Inflammatory macrophage (primary cell): ENCODE results near the gene OR10D3.

Source experiments
- DNase-seq, 2 donors: peaks; one replicate each; pipeline ENCODE4 v3.0.0-alpha.2; 2020 to 2022

Gene OR10D3

GRCh38 chr11:124195189-124195734, 12.1 kb downstream of the OR10D3 start:
- peak; percentile 66 to 67 for DNase-seq

GRCh38 chr11:124197999-124198398, 14.9 kb downstream of the OR10D3 start:
- no peak for DNase-seq

- DNase-seq = no peak
Measured at GRCh38 chr11:124198897-124199296, 15.8 kb downstream of the OR10D3 start.

GRCh38 chr11:124199702-124200101, 16.6 kb downstream of the OR10D3 start:
- DNase-seq = peak in 1 of 2 donors; percentile 28

GRCh38 chr11:124200671-124201070, 17.5 kb downstream of the OR10D3 start:
- no peak for DNase-seq

DNA sequence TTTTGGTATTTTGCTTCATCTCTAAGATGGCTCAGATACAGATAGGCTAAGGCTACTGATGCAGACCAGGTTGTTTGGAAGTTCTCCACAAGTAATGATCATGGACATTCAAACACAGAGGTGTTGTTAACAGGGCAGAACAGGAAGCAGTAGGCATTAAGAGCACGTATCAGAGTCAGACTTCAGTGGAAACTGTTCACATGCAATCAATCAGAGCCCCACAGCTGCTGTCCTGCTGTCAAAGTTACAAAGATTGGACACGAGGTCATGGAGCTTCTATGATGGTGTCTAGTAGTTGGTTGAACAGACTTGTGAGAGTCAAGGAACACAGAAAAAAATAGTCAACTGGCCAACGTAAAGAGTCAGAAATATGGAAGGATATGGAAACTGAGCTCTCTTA, 19.8 kb downstream of the OR10D3 start:
- DNase-seq = no peak

DNA sequence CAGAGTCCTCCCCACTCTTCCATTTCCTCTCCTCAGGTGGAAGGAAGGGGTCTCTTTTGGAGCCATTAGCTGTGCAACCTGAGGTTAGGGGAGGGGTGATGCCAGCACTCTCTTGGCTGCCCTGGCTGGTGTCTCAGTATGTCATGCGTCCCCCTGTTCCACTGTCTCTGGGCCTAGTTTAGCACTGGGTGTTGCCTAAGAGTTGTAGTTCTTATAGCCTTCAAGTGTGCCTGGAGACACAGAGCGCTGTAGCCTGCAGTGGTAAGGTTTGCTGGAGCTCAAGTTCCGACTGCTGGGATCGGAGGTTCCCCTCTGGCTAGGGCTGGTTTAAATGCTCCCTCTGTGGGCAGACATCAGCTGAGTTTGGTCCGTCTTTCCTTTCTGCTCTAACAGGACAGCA, 20.9 kb downstream of the OR10D3 start:
- no peak for DNase-seq

GRCh38 chr11:124207102-124207792, 24.1 kb downstream of the OR10D3 start:
- DNase-seq = peak; percentile 42 to 60

DNA sequence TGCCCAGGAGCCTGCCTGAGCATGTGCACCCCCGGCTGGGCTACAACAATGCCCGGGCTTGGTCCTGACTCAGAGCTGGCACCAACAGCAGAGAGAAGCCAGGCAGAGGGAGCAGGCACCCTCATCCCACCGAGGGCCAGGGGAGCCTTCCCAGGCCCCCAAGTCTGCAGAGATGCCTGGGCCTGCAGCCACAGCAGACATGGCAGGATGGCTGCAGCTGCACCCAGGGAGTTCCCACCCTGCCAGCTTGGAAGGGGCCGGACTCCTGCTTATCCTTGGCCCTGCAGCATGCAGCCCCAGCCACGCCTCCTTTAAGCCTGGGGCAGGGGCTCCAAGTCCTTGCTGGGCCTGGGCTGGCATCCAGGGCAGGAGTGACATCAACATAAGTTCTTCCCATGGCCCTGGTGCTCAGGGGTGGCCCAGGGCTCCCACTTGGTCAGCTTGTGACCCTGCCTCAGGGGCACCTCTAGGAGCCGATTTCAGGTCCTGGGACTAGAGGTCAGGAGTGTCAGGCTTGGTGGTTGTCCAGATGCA, 26.7 kb downstream of the OR10D3 start:
- DNase-seq = no peak

DNA sequence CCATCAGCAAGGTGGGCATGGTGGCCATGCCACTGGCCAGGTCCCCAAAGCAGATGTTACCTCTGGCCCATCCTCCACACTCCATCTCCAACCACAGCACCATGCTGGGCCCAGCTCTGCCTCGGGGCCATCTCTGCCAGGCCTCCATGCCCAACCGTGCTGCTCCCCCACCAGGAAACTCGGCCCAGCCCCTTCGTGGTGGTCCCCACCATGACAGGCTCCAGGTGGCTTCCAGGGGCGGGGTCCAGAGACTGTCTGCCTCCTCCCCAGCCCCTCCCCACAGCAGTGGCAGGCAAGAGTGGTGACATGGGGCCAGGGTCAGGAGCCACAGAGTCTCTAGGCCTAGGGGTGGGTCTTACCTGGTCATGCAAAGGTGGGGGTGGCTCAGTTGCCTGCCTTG, 27.3 kb downstream of the OR10D3 start:
- no peak for DNase-seq

DNA sequence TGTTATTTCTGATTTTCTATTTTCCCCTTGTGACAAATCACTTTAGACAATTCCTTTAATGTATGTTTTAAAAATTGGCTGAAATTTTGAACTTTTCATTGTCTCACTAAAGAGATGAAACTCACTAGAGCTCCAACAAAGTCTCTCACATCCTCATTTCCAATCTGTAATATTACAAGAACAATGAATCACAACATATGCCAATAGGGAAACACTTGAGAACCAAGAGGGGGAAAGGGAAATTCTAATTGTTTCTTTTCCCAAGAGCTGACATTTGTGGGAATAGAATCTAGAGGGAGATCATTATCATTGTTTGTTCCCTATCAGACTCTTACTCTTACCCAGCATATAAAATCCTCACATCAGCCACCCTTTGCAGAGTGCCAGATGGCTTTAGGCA, 28.2 kb downstream of the OR10D3 start:
- no peak for DNase-seq

- DNase-seq = no peak
Measured at GRCh38 chr11:124214027-124214426, 30.9 kb downstream of the OR10D3 start.

- DNase-seq = no peak
Measured at GRCh38 chr11:124219126-124219525, 36.0 kb downstream of the OR10D3 start.

GRCh38 chr11:124222407-124222806, 39.3 kb downstream of the OR10D3 start:
- DNase-seq = no peak

DNA sequence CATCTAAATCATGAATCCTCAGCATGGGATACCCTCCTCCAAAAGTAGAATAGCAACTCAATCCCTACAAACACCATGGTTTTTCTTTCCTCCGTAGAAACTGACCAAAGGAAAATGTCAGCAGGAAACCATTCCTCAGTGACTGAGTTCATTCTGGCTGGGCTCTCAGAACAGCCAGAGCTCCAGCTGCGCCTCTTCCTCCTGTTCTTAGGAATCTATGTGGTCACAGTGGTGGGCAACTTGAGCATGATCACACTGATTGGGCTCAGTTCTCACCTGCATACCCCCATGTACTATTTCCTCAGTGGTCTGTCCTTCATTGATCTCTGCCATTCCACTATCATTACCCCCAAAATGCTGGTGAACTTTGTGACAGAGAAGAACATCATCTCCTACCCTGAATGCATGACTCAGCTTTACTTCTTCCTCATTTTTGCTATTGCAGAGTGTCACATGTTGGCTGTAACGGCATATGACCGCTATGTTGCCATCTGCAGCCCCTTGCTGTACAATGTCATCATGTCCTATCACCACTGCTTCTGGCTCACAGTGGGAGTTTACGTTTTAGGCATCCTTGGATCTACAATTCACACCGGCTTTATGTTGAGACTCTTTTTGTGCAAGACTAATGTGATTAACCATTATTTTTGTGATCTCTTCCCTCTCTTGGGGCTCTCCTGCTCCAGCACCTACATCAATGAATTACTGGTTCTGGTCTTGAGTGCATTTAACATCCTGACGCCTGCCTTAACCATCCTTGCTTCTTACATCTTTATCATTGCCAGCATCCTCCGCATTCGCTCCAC, 41.7 kb downstream of the OR10D3 start:
- DNase-seq = peak; percentile 89 to 90

DNA sequence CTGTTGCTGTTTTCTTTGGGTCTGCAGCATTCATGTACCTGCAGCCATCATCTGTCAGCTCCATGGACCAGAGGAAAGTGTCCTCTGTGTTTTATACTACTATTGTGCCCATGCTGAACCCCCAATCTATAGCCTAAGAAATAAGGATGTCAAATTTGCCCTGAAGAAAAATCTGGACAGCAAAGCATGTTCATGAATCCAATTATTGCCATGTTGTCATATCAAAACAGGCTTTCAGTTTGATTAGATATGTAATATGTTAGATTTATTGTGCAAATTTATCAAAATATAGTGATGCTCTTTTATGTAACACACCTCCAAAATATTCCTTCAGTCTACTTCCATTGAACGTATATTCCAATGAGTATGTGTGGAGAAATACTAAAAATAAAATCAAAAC, 42.3 kb downstream of the OR10D3 start:
- no peak for DNase-seq

DNA sequence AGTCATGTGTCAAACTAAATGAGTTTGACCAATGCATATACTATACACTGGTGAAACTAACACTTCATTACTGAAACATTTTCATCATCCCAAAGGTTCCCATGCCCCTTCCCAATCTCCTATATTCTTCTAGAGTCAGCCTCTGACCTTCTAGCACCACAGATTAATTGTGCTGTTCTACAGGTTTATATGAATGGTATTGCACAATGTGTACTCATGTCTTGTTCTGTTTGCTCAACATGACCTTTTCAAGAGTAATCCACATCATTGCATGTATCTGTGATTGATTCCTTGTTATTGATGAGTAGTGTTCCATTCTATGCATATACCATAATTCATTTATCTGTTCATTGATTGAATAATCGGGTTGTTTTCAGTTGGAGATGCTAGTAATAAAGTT, 50.2 kb downstream of the OR10D3 start:
- DNase-seq = no peak
